Measurements from ENCODE around the gene HNF4A.

The HNF4A gene

GRCh38 chr20:44411757-44412401, 56.4 kb downstream of the HNF4A start:
- no peak overlapping the region for H3K4me3 ChIP-seq (ENCODE audit: low read depth, low read length)
- TF ChIP-seq CTCF (IDR thresholded peaks at IDR 0.05; ENCODE audit: control insufficient read depth, extremely low read depth, insufficient read depth) = no peak
- no peak for DNase-seq (ENCODE audit: low read depth)

DNA sequence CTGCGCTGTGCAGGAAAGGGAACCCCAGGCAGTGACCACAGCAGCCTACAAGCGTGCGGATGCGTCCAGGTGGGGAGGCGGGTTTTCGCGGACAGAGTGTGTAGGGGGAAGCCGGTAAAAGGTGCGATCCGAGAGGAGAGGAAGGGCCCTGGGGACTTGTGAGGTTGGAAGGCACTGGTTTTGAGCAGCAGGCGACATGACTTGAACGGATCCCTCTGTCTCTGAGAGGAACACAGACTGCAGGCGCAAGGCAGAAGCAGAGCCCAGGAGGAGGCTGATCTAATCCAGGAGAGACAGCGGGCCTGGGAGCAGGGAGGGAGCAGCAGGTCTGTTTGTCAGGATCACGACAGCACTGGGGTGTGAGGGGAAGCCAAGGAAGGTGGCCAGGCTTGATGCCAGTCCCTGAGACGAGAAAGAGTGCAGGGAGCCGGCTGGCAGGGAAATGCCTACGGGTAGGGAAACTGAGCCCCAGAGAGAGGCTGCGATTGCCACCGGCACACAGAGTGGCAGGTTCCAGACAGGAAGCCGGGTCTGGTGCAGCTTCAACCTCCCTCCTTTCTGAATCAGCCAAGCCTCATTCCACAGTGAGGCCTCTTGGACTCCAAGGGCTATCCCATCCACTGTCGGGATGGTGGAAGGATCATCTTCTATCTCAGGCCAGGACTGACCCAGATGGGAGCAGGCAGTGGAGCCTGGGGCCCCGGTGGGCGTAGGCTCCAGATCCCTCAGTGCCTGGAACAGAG, 57.1 kb downstream of the HNF4A start:
- no peak for DNase-seq (ENCODE audit: low read depth)
- no peak overlapping the region for H3K4me3 ChIP-seq (ENCODE audit: low read depth, low read length)
- no peak for TF ChIP-seq CTCF (IDR thresholded peaks at IDR 0.05; ENCODE audit: control insufficient read depth, extremely low read depth, insufficient read depth)

GRCh38 chr20:44413575-44414345, 58.3 kb downstream of the HNF4A start:
- H3K4me3 ChIP-seq (ENCODE audit: low read depth, low read length) = no peak overlapping the region
- no peak for TF ChIP-seq CTCF (IDR thresholded peaks at IDR 0.05; ENCODE audit: control insufficient read depth, extremely low read depth, insufficient read depth)
- DNase-seq (ENCODE audit: low read depth) = no peak

GRCh38 chr20:44414346-44414714, 58.8 kb downstream of the HNF4A start:
- no peak overlapping the region for H3K4me3 ChIP-seq (ENCODE audit: low read depth, low read length)
- no peak for TF ChIP-seq CTCF (IDR thresholded peaks at IDR 0.05; ENCODE audit: control insufficient read depth, extremely low read depth, insufficient read depth)
- DNase-seq (ENCODE audit: low read depth) = no peak

DNA sequence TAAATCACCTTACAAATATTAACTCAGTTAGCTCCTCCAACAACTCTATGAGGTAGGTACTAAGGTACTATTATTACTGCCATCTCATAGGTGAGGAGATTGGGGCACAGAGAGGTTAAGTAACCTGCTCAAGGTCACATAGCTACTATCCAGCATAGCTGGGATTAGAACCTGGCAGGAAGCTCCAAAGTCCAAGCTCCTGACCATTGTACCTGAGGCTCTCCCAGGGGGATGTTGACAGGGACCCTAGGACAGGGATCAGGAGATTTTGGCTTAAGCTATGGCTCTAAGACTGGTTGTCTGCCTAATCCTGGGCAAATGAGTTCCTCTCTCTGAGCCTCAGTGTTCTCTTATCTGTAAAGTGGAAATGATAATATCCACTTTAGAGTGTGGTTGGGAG, 59.3 kb downstream of the HNF4A start:
- no peak overlapping the region for H3K4me3 ChIP-seq (ENCODE audit: low read depth, low read length)
- no peak for DNase-seq (ENCODE audit: low read depth)
- TF ChIP-seq CTCF (IDR thresholded peaks at IDR 0.05; ENCODE audit: control insufficient read depth, extremely low read depth, insufficient read depth) = no peak

DNA sequence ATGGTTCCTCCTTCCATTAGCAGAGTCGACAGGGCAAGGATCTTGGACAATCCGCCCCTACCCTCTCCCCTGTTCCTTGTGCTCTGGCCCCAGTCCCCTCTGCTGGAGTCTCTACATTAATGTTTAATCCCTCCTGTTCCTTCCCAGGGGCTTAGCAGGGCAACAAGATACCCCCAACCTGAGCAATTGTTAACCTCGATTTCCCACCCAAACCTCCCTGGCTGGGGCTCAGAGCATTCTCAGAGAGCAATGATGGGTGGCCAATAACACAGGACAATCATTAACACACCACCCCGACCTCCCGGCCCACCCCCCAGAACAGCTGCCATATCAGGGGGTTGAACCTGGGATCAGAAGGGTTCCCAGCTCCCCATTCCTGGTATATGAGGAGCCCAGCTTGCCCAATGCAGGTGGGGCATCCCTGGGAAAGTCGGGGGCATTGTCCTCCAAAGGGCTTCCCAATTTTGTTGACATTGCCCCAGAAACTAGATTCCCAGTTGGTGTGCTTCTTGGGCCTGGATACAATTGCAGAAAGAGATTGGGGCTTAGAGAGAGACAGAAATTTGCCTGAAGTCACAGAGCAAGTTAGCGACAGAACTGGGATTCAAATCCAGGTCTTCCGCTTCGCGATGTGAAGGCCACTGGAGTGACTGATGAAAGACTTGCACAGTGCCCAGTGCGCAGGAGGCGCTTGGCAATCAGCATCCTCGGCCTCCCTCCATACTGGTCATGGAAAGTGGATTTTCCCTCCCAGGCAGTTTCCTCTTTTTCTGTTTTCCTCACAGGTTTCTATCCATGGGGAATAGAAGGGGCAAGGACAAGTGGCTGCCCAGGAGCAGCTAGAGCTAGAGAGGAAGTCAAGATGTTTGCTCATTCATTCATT, 60.6 kb downstream of the HNF4A start:
- TF ChIP-seq CTCF (IDR thresholded peaks at IDR 0.05; ENCODE audit: control insufficient read depth, extremely low read depth, insufficient read depth) = no peak
- no peak overlapping the region for H3K4me3 ChIP-seq (ENCODE audit: low read depth, low read length)
- DNase-seq (ENCODE audit: low read depth) = no peak

Data from LNCaP clone FGC (cell line).